GM13976 (cell line): Measurements from ENCODE around the gene DDX59.

ENCODE experiments used
- DNase-seq: peaks from one replicate; pipeline ENCODE4 v3.0.0; 2012; ENCODE audit warnings: low spot score
- in situ Hi-C: fragments of 300-500 bp; cut with MboI; formaldehyde crosslinking; loops from one replicate; pipeline ENCODE4 v1.12.0; 2022; ENCODE audit warnings: low sequenced_read_pairs, mixed read lengths, inconsistent platforms; ENCODE audit not compliant: unreplicated experiment
- TF ChIP-seq, protein P1 (sequence below): IDR thresholded peaks from 2 replicates; pipeline ENCODE4 v1.5.1; 2012; ENCODE audit warnings: borderline replicate concordance, mild to moderate bottlenecking; ENCODE audit not compliant: insufficient read depth; ENCODE audit errors: extremely low read depth, missing control alignments, control extremely low read depth

The DDX59 gene

DNA sequence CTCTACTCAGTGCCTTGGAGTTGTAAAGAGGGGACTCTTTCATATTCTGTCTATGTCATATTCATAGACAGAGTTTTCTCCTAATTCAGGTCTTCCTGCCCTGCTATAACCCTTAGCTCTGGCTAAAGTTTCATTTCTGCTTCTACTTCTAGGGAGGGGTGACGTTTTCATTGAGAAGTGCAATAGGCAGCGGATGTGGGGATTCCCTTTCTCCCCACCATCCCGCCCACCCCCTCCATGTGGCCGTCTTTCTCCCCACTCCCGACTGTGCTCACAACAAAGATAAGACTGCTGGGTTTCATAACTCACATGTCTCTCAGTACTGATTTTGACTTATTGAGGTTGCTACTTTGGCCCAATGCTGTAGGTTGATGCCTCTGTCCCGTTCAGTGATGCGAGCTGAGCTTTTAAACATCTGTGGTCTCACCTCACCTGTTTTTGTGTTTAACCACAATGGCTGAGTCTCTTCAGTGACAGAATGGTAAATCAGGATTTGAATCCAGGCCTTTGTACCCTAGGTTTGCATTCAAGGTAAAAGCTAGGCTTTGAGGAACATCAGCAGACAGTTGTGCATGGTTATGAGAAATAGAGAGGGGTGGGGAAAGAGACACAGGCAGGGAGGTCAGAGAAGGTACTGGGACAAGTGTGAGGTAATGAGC lies 41.4 kb downstream of the DDX59 start:
- peak; percentile 73 for DNase-seq
- in situ Hi-C loops = no loop called here
- TF ChIP-seq, protein P1, sequence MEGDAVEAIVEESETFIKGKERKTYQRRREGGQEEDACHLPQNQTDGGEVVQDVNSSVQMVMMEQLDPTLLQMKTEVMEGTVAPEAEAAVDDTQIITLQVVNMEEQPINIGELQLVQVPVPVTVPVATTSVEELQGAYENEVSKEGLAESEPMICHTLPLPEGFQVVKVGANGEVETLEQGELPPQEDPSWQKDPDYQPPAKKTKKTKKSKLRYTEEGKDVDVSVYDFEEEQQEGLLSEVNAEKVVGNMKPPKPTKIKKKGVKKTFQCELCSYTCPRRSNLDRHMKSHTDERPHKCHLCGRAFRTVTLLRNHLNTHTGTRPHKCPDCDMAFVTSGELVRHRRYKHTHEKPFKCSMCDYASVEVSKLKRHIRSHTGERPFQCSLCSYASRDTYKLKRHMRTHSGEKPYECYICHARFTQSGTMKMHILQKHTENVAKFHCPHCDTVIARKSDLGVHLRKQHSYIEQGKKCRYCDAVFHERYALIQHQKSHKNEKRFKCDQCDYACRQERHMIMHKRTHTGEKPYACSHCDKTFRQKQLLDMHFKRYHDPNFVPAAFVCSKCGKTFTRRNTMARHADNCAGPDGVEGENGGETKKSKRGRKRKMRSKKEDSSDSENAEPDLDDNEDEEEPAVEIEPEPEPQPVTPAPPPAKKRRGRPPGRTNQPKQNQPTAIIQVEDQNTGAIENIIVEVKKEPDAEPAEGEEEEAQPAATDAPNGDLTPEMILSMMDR = no peak

DNA sequence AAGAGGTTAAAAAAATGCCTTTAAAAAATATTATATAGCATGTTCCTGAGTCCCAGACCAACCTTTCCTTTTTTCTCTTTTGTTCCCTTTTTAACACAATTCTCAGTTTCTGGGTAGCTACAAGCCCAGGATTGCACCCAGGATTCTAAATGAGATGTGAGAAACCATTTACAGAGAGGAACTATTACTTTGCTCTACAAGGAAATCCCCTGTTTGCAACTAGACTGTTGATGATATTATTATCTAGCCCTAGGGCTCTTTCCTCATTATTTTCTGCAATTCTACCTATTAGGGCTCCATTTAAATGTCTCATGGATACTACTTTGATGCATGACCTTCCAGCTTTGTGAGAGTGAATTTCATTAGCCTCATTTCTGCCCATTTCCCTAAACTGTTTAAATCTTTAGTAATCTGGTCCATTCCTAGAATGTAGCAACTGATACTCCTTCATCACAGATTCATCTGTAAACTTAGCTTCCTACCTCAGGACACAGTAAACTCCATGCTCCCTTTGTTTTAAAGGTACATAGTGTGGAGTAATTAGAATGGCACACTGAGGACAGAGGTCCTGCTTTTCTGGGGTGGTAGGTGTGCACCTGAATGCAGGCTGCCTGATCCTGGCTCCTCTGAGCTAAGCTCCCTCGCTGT lies 42.0 kb downstream of the DDX59 start:
- DNase-seq = no peak
- TF ChIP-seq, protein P1 = no peak
- in situ Hi-C loops = no loop called here

DNA sequence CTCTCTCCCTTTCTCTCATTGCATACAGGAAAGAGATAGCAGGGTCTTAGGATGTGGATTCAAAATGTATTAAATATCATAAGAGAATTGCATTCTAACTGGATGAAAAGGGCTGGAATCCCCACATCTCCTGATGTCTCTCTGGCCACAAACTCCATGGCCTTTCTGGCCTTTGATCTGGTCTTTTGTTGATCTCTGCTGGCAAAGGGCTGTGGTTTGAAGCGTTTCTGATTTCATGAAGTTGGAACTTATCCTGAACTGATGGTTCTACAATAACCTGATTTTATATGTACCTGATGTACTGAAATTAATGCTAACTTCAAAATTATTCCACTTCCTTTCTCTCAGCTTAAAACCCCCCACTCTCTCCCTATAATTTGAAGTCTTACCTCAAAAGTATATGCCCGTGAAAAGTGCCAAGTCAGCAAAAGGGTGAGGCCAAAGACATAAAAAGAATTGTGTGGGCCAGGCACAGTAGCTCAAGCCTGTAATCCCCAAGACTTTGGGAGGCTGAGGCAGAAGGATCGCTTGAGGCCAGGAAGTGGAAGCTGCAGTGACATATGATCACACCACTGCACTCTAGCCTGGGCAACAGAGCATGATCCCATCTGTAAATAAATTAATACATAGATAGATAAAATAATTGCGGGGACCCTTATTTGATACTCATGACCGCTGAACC lies 42.7 kb downstream of the DDX59 start:
- DNase-seq = no peak
- in situ Hi-C loops = no loop called here
- TF ChIP-seq, protein P1 = no peak

DNA sequence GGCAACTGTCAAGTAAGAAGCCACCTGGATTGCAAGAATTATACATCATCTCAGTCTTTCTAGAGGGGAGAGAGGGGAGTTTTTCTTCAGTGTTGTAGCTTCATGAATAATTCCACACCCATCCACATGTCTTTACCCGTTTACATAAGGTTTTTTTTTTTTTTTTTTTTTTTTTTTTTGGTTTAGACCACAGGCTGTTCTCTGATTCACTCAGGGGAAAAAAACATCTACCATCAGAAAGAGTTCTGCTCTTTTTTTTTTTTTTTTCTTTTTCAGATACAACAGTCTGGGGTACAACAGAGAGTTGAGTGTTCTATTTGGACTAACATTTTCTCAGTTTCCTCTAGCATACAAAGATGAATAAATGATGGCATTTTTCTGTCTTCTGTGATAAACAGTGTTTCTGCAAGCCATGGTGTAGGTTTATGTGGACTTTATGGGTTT lies 44.3 kb downstream of the DDX59 start:
- TF ChIP-seq, protein P1 = no peak
- in situ Hi-C loops = no loop called here
- peak; percentile 57 for DNase-seq

DNA sequence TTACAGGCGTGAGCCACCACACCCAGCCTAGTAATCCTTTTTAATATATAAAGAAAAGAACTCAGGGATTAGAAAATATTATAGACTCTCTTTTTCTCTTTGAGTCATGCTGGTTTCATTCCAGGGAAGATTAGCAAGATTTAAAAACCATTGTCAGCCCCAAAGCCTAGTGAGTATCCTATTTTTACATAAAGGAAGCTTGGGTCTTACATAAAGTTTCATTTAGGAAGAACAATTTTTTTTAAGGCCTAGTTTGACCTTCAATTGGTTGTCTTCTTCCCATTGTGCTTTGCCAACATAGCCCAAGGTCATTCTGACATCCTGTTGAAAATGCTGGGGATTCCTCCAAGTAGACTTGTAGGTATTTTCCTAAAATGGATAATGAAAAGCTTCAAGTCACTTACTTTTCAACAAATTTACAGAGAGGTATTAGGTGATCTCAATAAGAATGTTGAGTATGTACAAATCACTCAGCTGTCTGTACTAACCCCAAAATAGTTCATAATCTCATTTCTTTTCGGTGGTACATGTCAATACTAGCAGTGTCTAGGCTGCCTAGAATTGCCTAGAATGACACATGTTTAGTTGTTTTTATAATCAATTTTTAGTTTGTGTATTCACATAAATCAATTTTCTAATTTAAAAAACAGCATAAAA lies 44.9 kb downstream of the DDX59 start:
- in situ Hi-C loops = loop anchor here (5.0 kb wide), 1 partner anchor 177 kb away; no protein-coding TSS in a partner anchor
- TF ChIP-seq, protein P1 = no peak
- no peak for DNase-seq
